Esophagus muscularis mucosa (tissue), 4 donors: ENCODE measurements around the gene ODAD4. TPM values are rescaled to one million over a fixed set of nuclear protein-coding genes. Genes with fewer than 3 reads are reported as not detected.
"Not testable (repeated sequence)": the region's sequence is repeated elsewhere in the genome, so short reads cannot be mapped to it uniquely, and the experiment has no call there.

ENCODE experiments used
- DNase-seq: peaks from one replicate; pipeline ENCODE4 v3.0.0-alpha.2; 2017; ENCODE audit errors: extremely low spot score
- H3K27ac ChIP-seq, 4 donors: fragments of 200-600 bp; sonication (generic); replicated peaks in 1 of 4; 1 replicate in 3 of 4; 2 replicates in 1 of 4; pipeline ENCODE4 v1.5.1; 2016 to 2019; ENCODE audit warnings: mild to moderate bottlenecking in 1 of 4
- H3K27me3 ChIP-seq, 4 donors: fragments of 200-600 bp; sonication (generic); one replicate each; pipeline versions ENCODE4 v1.5.1 to v1.6.0; 2016 to 2019
- H3K36me3 ChIP-seq, 4 donors: fragments of 200-600 bp; sonication (generic); one replicate each; pipeline ENCODE4 v1.5.1; 2016 to 2019
- H3K4me1 ChIP-seq, 4 donors: fragments of 200-600 bp; sonication (generic); one replicate each; pipeline ENCODE4 v1.5.1; 2016 to 2019
- H3K4me3 ChIP-seq, 4 donors: fragments of 200-600 bp; sonication (generic); 1 replicate in 2 of 4; 2 replicates in 2 of 4; pipeline ENCODE4 v1.5.1; 2016 to 2019; ENCODE audit warnings: mild to moderate bottlenecking in 4 of 4, moderate library complexity in 1 of 4
- H3K9me3 ChIP-seq, 4 donors: fragments of 200-600 bp; sonication (generic); 1 replicate in 3 of 4; 2 replicates in 1 of 4; pipeline ENCODE4 v1.5.1; 2016 to 2019
- CTCF ChIP-seq, 3 experiments: fragments of 200-600 bp in 2 of 3; fragments of 450-650 bp in 1 of 3; sonication (generic) in 2 of 3; IDR thresholded peaks; one replicate each; pipeline ENCODE4 v1.5.1; 2017 to 2019; ENCODE audit warnings: antibody characterized with exemption in 3 of 3, mild to moderate bottlenecking in 2 of 3, moderate library complexity in 1 of 3
- EP300 ChIP-seq: sonication (generic); formaldehyde crosslinking; IDR thresholded peaks from one replicate; pipeline ENCODE4 v1.6.1; 2017; ENCODE audit warnings: antibody characterized with exemption
- POLR2A ChIP-seq: fragments of 450-650 bp; IDR thresholded peaks from one replicate; pipeline ENCODE4 v1.6.1; 2017; ENCODE audit warnings: antibody characterized with exemption, moderate library complexity, mild to moderate bottlenecking, low read depth
- POLR2AphosphoS5 ChIP-seq, 2 donors: sonication (generic); formaldehyde crosslinking; IDR thresholded peaks; one replicate each; pipeline ENCODE4 v1.6.1; 2017; ENCODE audit warnings: antibody characterized with exemption in 2 of 2
- whole genome bisulfite sequencing: methylation state at CpG from one replicate; pipeline ENCODE4 v1.1.5; 2018; 5-methylcytosine and 5-hydroxymethylcytosine counted together
- intact Hi-C: fragments of 100-400 bp; cut with DNase I; formaldehyde crosslinking; loops from one replicate; pipeline ENCODE4 v1.15.1; 2023
- total RNA-seq, 4 donors: library from RNA; depleted of rRNA; stranded (reverse); fragments of >200 nt; gene quantifications; one replicate each; pipeline versions ENCODE4 v1.1.0 to v1.2.1, GENCODE V29; 2016

ODAD4 gene
- total RNA-seq, 4 donors from 2014 or later, result 0.33 to 1.7 (median 1.1) TPM

DNA sequence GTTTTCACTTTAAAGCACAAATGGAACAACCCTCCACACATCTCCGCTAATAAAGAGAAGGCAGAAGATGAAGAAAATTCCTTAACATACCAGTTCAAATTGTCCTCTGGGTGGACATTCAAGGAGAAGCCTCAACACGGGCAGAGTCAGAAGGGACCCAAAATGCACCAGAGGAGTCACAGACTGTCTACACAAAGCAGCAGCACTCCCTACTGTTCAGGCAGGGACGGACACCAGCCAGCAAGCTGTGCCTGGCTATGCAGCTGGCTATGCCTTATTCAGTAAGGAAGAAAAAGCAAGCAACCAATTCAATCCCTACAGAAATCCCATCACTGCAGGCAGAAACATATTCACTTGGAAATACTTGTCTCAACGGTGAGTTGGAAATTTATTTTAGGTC lies 78.8 kb downstream of the ODAD4 start:
- Histone ChIP-seq H3K4me3 (no peak overlapping the region), H3K27ac (no peak overlapping the region), H3K4me1 (peaks cover 74 to 95% (median 84%) of the 10 kb centered on the region in 4 donors), H3K36me3 (peaks cover 0 to 5% (median 0%) of the 10 kb centered on the region in 4 donors), H3K9me3 (no peaks in the 10 kb centered on the region), H3K27me3 (no peaks in the 10 kb centered on the region)
- WGBS, result 64% methylated on average over 4 of the region's 4 CpGs
- no peak for DNase-seq
- TF ChIP-seq CTCF (IDR thresholded peaks at IDR 0.05) (peak in 1 of 3 experiments; percentile 10), POLR2AphosphoS5 (IDR thresholded peaks at IDR 0.05) (no peak)
- intact Hi-C loops, result no loop called here

DNA sequence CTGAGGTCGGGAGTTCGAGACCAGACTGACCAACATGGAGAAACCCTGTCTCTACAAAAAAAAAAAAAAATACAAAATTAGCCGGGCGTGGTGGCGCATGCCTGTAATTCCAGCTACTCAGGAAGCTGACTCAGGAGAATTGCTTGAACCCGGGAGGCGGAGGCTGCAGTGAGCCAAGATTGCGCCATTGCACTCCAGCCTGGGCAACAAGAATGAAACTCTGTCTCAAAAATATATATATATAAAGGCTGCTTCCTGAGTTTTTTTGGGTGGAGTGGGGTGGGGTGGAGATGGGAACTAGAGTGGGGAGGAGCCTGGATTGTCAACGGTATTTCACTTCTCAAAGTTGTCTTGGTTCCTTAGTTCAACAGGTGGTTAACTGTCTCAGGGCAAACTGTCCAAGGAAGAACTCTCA lies 79.9 kb downstream of the ODAD4 start:
- H3K36me3 ChIP-seq, H3K4me3 ChIP-seq, H3K9me3 ChIP-seq, H3K27me3 ChIP-seq, intact Hi-C loops, DNase-seq: not testable (repeated sequence)
- Histone ChIP-seq H3K4me1 (peaks cover 72 to 95% (median 84%) of the 10 kb centered on the region in 4 donors), H3K27ac (peak overlapping the region in 2 of 4 donors; percentile 10)
- WGBS, result 64% methylated on average over 9 of the region's 9 CpGs

DNA sequence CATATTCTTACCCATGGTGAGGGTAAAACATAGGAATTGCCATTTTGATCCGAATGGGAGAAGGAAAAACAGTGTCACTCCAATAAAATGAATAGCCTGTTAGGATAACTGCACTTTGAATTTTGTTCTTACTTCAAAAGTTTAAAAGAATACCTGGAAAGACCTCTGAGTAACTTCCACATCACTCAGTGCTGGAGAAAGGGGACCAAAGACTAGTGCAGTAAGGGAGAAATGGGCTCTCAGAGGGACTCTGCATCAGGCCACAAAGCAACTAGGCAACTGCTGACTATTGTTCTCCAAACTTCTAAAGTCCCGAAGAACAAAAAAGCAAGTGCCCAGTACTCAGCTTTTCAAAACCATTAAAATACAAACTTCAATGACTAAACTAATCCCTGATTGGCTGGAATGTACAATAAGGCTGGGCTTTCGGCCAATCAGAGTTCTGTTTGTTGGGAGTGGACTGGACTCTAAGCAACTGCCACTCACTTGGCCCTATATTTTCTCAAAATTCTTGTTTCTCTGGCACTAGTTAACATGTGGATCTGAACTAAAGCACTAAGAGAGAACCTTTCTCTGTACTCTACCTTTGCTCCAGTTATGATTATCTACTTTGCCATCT lies 80.6 kb downstream of the ODAD4 start:
- DNase-seq, result no peak
- no peaks in the 10 kb centered on the region for H3K9me3 ChIP-seq
- WGBS, result 83% methylated on average over 3 of the region's 3 CpGs
- H3K36me3 ChIP-seq, result peaks cover 0 to 5% (median 0%) of the 10 kb centered on the region in 4 donors
- intact Hi-C loops, result no loop called here
- no peaks in the 10 kb centered on the region for H3K27me3 ChIP-seq
- H3K4me1 ChIP-seq, result peaks cover 72 to 95% (median 84%) of the 10 kb centered on the region in 4 donors
- H3K27ac ChIP-seq, result peak overlapping the region in 2 of 4 donors; percentile 10
- TF ChIP-seq EP300, result no peak
- no peak for TF ChIP-seq POLR2A
- TF ChIP-seq CTCF (IDR thresholded peaks at IDR 0.05), result no peak
- no peak for TF ChIP-seq POLR2AphosphoS5 (IDR thresholded peaks at IDR 0.05)
- H3K4me3 ChIP-seq, result no peak overlapping the region

GRCh38 chr17:42012363-42012762 lies 81.9 kb downstream of the ODAD4 start:
- 80% methylated on average over 4 of the region's 4 CpGs for WGBS
- H3K36me3 ChIP-seq, H3K9me3 ChIP-seq, intact Hi-C loops, DNase-seq, H3K27me3 ChIP-seq, H3K4me3 ChIP-seq, H3K27ac ChIP-seq: not testable (repeated sequence)
- peaks cover 69 to 91% (median 78%) of the 10 kb centered on the region in 4 donors for H3K4me1 ChIP-seq

GRCh38 chr17:42013740-42014139 lies 83.3 kb downstream of the ODAD4 start:
- Histone ChIP-seq H3K27ac (peak overlapping the region in 1 of 4 donors; percentile 2), H3K4me1 (peaks cover 74 to 88% (median 82%) of the 10 kb centered on the region in 4 donors)
- H3K9me3 ChIP-seq, H3K27me3 ChIP-seq, DNase-seq, H3K4me3 ChIP-seq, H3K36me3 ChIP-seq, intact Hi-C loops: not testable (repeated sequence)
- WGBS, result 89% methylated on average over 12 of the region's 12 CpGs

Other genes with a start within 250 kb of the ODAD4 start
- gene EIF1, start 241.7 kb upstream of the ODAD4 start, total RNA-seq, result 100 to 1,000 TPM; 158 to 426 (median 207) TPM
- not detected for gene GAST, start 218.3 kb upstream of the ODAD4 start, total RNA-seq
- gene HAP1, start 196.0 kb upstream of the ODAD4 start, total RNA-seq, result under 1 TPM in 1 of 4 donors, not detected in 3; 0.19 TPM
- 10 to 100 TPM; 24.5 to 56.6 (median 46.4) TPM for gene JUP, start 143.9 kb upstream of the ODAD4 start, total RNA-seq
- gene P3H4, start 118.7 kb upstream of the ODAD4 start, total RNA-seq, result 10 to 100 TPM in 2 of 4 donors, 1 to 10 TPM in 2; 8.4 to 19.9 (median 14.4) TPM
- 10 to 100 TPM; 30.5 to 49.4 (median 33.8) TPM for gene FKBP10, start 117.6 kb upstream of the ODAD4 start, total RNA-seq
- 10 to 100 TPM; 64.8 to 95.6 (median 70.1) TPM for gene NT5C3B, start 94.4 kb upstream of the ODAD4 start, total RNA-seq
- 1 to 10 TPM; 1.7 to 3.0 (median 2.7) TPM for gene KLHL10, start 92.8 kb upstream of the ODAD4 start, total RNA-seq
- gene KLHL11, start 65.2 kb upstream of the ODAD4 start, total RNA-seq, result 10 to 100 TPM; 12.4 to 24.2 (median 17.2) TPM
- 10 to 100 TPM; 52.3 to 87.7 (median 71.3) TPM for gene ACLY, start 11.7 kb upstream of the ODAD4 start, total RNA-seq
- 100 to 1,000 TPM in 1 of 4 donors, 10 to 100 TPM in 3; 68.9 to 101 (median 78.5) TPM for gene CNP, start 36.2 kb downstream of the ODAD4 start, total RNA-seq
- 10 to 100 TPM; 43.1 to 51.1 (median 44.4) TPM for gene DNAJC7, start 86.8 kb downstream of the ODAD4 start, total RNA-seq
- 10 to 100 TPM; 44.0 to 74.3 (median 59.0) TPM for gene NKIRAS2, start 89.5 kb downstream of the ODAD4 start, total RNA-seq
- 1 to 10 TPM in 1 of 4 donors, under 1 TPM in 3; under 0.01 to 1.2 (median 0.67) TPM for gene C17orf113, start 120.0 kb downstream of the ODAD4 start, total RNA-seq
- gene ZNF385C, start 167.9 kb downstream of the ODAD4 start, total RNA-seq, result under 1 TPM in 2 of 4 donors, not detected in 2; 0.39 to 0.42 TPM
- gene DHX58, start 182.1 kb downstream of the ODAD4 start, total RNA-seq, result 10 to 100 TPM in 3 of 4 donors, 1 to 10 TPM in 1; 9.6 to 11.7 (median 11.3) TPM
- 10 to 100 TPM; 13.8 to 31.1 (median 21.8) TPM for gene KAT2A, start 190.8 kb downstream of the ODAD4 start, total RNA-seq
- gene HSPB9, start 192.2 kb downstream of the ODAD4 start, total RNA-seq, result under 1 TPM in 2 of 4 donors, not detected in 2; 0.26 to 0.42 TPM
- 100 to 1,000 TPM; 102 to 140 (median 128) TPM for gene RAB5C, start 224.4 kb downstream of the ODAD4 start, total RNA-seq